H1 (cell line): ENCODE results near the gene ESYT1. TPM values are rescaled to one million over a fixed set of nuclear protein-coding genes. Genes with fewer than 3 reads are reported as not detected.

Experiments used
- CBX8 ChIP-seq: fragments of 300-800, 300-1000 bp; sonication (generic); IDR thresholded peaks from 2 replicates; pipeline ENCODE4 v1.7.1; 2016; ENCODE audit warnings: low read depth, low read length, borderline replicate concordance
- CTCF ChIP-seq, 3 experiments: IDR thresholded peaks; 1 replicate in 2 of 3; 2 replicates in 1 of 3; pipeline versions ENCODE4 v1.5.1 to v1.6.1; 2011; ENCODE audit warnings: low read length in 3 of 3, mild to moderate bottlenecking in 3 of 3, inconsistent platforms in 2 of 3, low read depth in 1 of 3, moderate library complexity in 1 of 3; ENCODE audit not compliant: insufficient read depth in 1 of 3; ENCODE audit errors: control extremely low read depth in 1 of 3
- KDM1A ChIP-seq: fragments of 200-600, 300-600 bp; sonication (generic); IDR thresholded peaks from 2 replicates; pipeline ENCODE4 v1.7.1; 2016; ENCODE audit warnings: mild to moderate bottlenecking, low read length, borderline replicate concordance
- POLR2A ChIP-seq, 2 experiments: IDR thresholded peaks; 1 replicate in 1 of 2; 2 replicates in 1 of 2; pipeline ENCODE4 v1.6.1; 2011; ENCODE audit warnings: low read depth in 2 of 2, low read length in 2 of 2, mild to moderate bottlenecking in 2 of 2; ENCODE audit errors: control extremely low read depth in 1 of 2
- RAD21 ChIP-seq, 2 experiments: IDR thresholded peaks in 1 of 2; conservative IDR thresholded peaks in 1 of 2; 2 replicates each; pipeline ENCODE4 v1.6.1; 2011; ENCODE audit warnings: low read depth in 2 of 2, low read length in 2 of 2, improper control_type of control experiment in 1 of 2, inconsistent platforms in 1 of 2, mild to moderate bottlenecking in 1 of 2, moderate library complexity in 1 of 2
- SIN3A ChIP-seq, 2 experiments: IDR thresholded peaks in 1 of 2; conservative IDR thresholded peaks in 1 of 2; 2 replicates each; pipeline ENCODE4 v1.6.1; 2011 to 2012; ENCODE audit warnings: low read length in 2 of 2, improper control_type of control experiment in 1 of 2, low read depth in 1 of 2, mild to moderate bottlenecking in 1 of 2
- SIRT6 ChIP-seq: IDR thresholded peaks from one replicate; pipeline ENCODE4 v1.7.1; 2012; ENCODE audit warnings: low read length, inconsistent platforms
- SP4 ChIP-seq: IDR thresholded peaks from 2 replicates; pipeline ENCODE4 v1.6.1; 2012; ENCODE audit warnings: low read length, inconsistent platforms
- TAF1 ChIP-seq: IDR thresholded peaks from 2 replicates; pipeline ENCODE4 v1.6.1; 2011; ENCODE audit warnings: mild to moderate bottlenecking, low read depth, low read length
- TAF7 ChIP-seq: optimal IDR thresholded peaks from 2 replicates; pipeline ENCODE3; 2011; ENCODE audit warnings: low read depth, mild to moderate bottlenecking, inconsistent platforms, low read length, moderate library complexity, borderline replicate concordance
- TBP ChIP-seq: IDR thresholded peaks from 2 replicates; pipeline ENCODE4 v1.6.1; 2011; ENCODE audit warnings: low read depth, low read length, improper control_type of control experiment
- TEAD4 ChIP-seq: IDR thresholded peaks from 2 replicates; pipeline ENCODE4 v1.6.1; 2012; ENCODE audit warnings: low read depth, low read length, inconsistent platforms, mixed read lengths
- polyA plus RNA-seq, 7 experiments: library from polyadenylated mRNA; depleted of rRNA in 3 of 7; stranded (reverse) in 5 of 7; unstranded in 2 of 7; fragments of >200 nt in 5 of 7; fragments of 200-250 nt in 2 of 7; gene quantifications; 1 replicate in 5 of 7; 2 replicates in 1 of 7; 4 replicates in 1 of 7; pipeline versions ENCODE4 v1.2.1 to v1.2.3, GENCODE V29; 2011 to 2013; ENCODE audit warnings: missing spikeins in 2 of 7, mixed read lengths in 2 of 7
- total RNA-seq: library from RNA; stranded (reverse); fragmentation: NEBNext Ultra II Directional; extraction: Animal tissue kit (Norgen Biotek cat#: 25700); gene quantifications from 2 replicates; pipeline ENCODE4 v1.2.1, GENCODE V29; 2021

ESYT1 gene
- total and polyA plus RNA-seq, 2 of the 8 experiments (the other 6 are each of a cell fraction or from before 2014, with no cell fraction given): 86.9 to 165 TPM

- TF ChIP-seq SIN3A (conservative IDR thresholded peaks at IDR 0.05 in 1 of 2, IDR thresholded peaks at IDR 0.05 in 1 of 2; ENCODE audit: low read depth in 1 of 2, low read length in 2 of 2) (0 out of 4 replicates have a peak, but pooled peaks of 1 of the 2 experiments have one; percentile 22), TBP (0 out of 2 replicates have a peak, but pooled peaks have one; percentile 52), KDM1A (no peak), SIRT6 (no peak), CTCF (IDR thresholded peaks at IDR 0.05; ENCODE audit: control extremely low read depth in 1 of 3, insufficient read depth in 1 of 3, low read depth in 1 of 3, low read length in 3 of 3) (peak; percentile 31 to 52 (median 41)), TAF7 (peak; percentile 44), SP4 (0 out of 2 replicates have a peak, but pooled peaks have one; percentile 9), RAD21 (IDR thresholded peaks at IDR 0.05 in 1 of 2, conservative IDR thresholded peaks at IDR 0.05 in 1 of 2; ENCODE audit: low read depth in 2 of 2, low read length in 2 of 2) (0 out of 4 replicates have a peak, but pooled peaks of 1 of the 2 experiments have one; percentile 7), TAF1 (peak; percentile 64), CBX8 (no peak), POLR2A (IDR thresholded peaks at IDR 0.05; ENCODE audit: control extremely low read depth in 1 of 2, low read depth in 2 of 2, low read length in 2 of 2) (peak in 1 of 2 experiments; percentile 60; a peak in 1 of 3 replicates), TEAD4 (peak; percentile 96)
- TF ChIP-seq, all 59 proteins: peak for 16
Observed at GRCh38 chr12:56157201-56158028, 29.3 kb downstream of the ESYT1 start (continued).
